IMR-90 (cell line): ENCODE measurements around the gene TSKU. TPM values are rescaled to one million over a fixed set of nuclear protein-coding genes. Genes with fewer than 3 reads are reported as not detected.

Source experiments
- ATAC-seq: fragments of 200-7000 bp; cut with Tn5 transposase; 2 replicates; pipeline ENCODE4 v1.9.1; 2020; ENCODE audit warnings: low read depth, mild to moderate bottlenecking, moderate library complexity
- BruUV-seq: library from RNA; stranded (reverse); fragments of 400-500 nt; replicated peaks from 2 replicates; lab custom pipeline; 2021; lab: Mats Ljungman, UMichigan
- CTCF ChIA-PET: fragments of 300-600 bp; formaldehyde crosslinking; extraction: SDS; loops from one replicate; lab custom pipeline; 2021; ENCODE audit warnings: antibody characterized with exemption; lab: Yijun Ruan, JAX
- POLR2A ChIA-PET: fragments of 300-600 bp; sonication (Branson Sonifier 250); formaldehyde crosslinking; loops from one replicate; lab custom pipeline; 2022; ENCODE audit warnings: antibody characterized with exemption; ENCODE audit not compliant: unreplicated experiment; lab: Charles Lee
- DNase-seq: peaks from one replicate; pipeline ENCODE4 v3.0.0; 2013
- H2AFZ ChIP-seq: replicated peaks from 2 replicates; pipeline ENCODE3; 2013; ENCODE audit warnings: low read length, mild to moderate bottlenecking; ENCODE audit not compliant: poor library complexity
- H2AK5ac ChIP-seq: 2 replicates; pipeline ENCODE4 v1.6.1; 2013; ENCODE audit warnings: low read depth, low read length, inconsistent platforms
- H2AK9ac ChIP-seq: replicated peaks from 2 replicates; pipeline ENCODE3; 2013; ENCODE audit warnings: mild to moderate bottlenecking, low read depth, low read length, moderate library complexity; ENCODE audit not compliant: poor library complexity
- H2BK120ac ChIP-seq: 2 replicates; pipeline ENCODE4 v1.6.1; 2013; ENCODE audit warnings: low read depth, low read length, inconsistent platforms
- H2BK15ac ChIP-seq: 3 replicates; pipeline ENCODE4 v1.6.1; 2013; ENCODE audit warnings: low read depth, low read length, inconsistent platforms
- H2BK20ac ChIP-seq: 2 replicates; pipeline ENCODE4 v1.6.1; 2013; ENCODE audit warnings: low read depth, mild to moderate bottlenecking, inconsistent platforms, low read length, moderate library complexity
- H2BK5ac ChIP-seq: 2 replicates; pipeline ENCODE4 v1.6.1; 2013; ENCODE audit warnings: mild to moderate bottlenecking, low read depth, low read length, inconsistent platforms; ENCODE audit not compliant: poor library complexity, severe bottlenecking
- H3K14ac ChIP-seq: replicated peaks from 2 replicates; pipeline ENCODE4 v1.6.1; 2013; ENCODE audit warnings: low read depth, low read length, inconsistent platforms
- H3K18ac ChIP-seq: 2 replicates; pipeline ENCODE4 v1.6.1; 2013; ENCODE audit warnings: low read depth, low read length, control low read depth
- H3K23ac ChIP-seq: 2 replicates; pipeline ENCODE4 v1.6.1; 2013; ENCODE audit warnings: low read depth, low read length, inconsistent platforms
- H3K27ac ChIP-seq: 2 replicates; pipeline ENCODE4 v1.5.1; 2013; ENCODE audit warnings: mild to moderate bottlenecking, control low read depth, low read length; ENCODE audit not compliant: insufficient read depth
- H3K27me3 ChIP-seq: 2 replicates; pipeline ENCODE4 v1.6.1; 2013; ENCODE audit warnings: low read length; ENCODE audit not compliant: control insufficient read depth, insufficient read depth
- H3K36me3 ChIP-seq: 2 replicates; pipeline ENCODE4 v1.6.1; 2013; ENCODE audit warnings: low read length, mixed read lengths; ENCODE audit not compliant: control insufficient read depth, insufficient read depth
- H3K4ac ChIP-seq: 2 replicates; pipeline ENCODE4 v1.6.1; 2013; ENCODE audit warnings: low read depth, low read length, inconsistent platforms
- H3K4me1 ChIP-seq: 2 replicates; pipeline ENCODE4 v1.6.1; 2013; ENCODE audit warnings: low read length, mixed read lengths; ENCODE audit not compliant: control insufficient read depth, insufficient read depth
- H3K4me2 ChIP-seq: 2 replicates; pipeline ENCODE4 v1.6.1; 2013; ENCODE audit warnings: low read depth, mild to moderate bottlenecking, control low read depth, low read length, moderate library complexity
- H3K4me3 ChIP-seq: 2 replicates; pipeline ENCODE4 v1.5.1; 2013; ENCODE audit warnings: low read depth, mild to moderate bottlenecking, control low read depth, low read length, moderate library complexity; ENCODE audit not compliant: insufficient read depth
- H3K56ac ChIP-seq: 2 replicates; pipeline ENCODE4 v1.6.1; 2013; ENCODE audit warnings: low read length, inconsistent platforms; ENCODE audit not compliant: insufficient read depth; ENCODE audit errors: extremely low read depth
- H3K79me1 ChIP-seq, 2 experiments: 2 replicates each; pipeline ENCODE4 v1.6.1; 2013; ENCODE audit warnings: low read length in 2 of 2, inconsistent platforms in 1 of 2, low read depth in 1 of 2
- H3K9ac ChIP-seq: 2 replicates; pipeline ENCODE4 v1.6.1; 2013; ENCODE audit warnings: low read depth, low read length, control low read depth
- H3K9me1 ChIP-seq: 2 replicates; pipeline ENCODE4 v1.6.1; 2013; ENCODE audit warnings: low read length, inconsistent platforms; ENCODE audit not compliant: insufficient read depth
- H3K9me3 ChIP-seq: 2 replicates; pipeline ENCODE4 v1.6.1; 2013; ENCODE audit warnings: low read length; ENCODE audit not compliant: control insufficient read depth, insufficient read depth
- H4K20me1 ChIP-seq: 2 replicates; pipeline ENCODE4 v1.6.1; 2013; ENCODE audit warnings: low read length, inconsistent platforms; ENCODE audit not compliant: insufficient read depth
- H4K5ac ChIP-seq: 2 replicates; pipeline ENCODE4 v1.6.1; 2013; ENCODE audit warnings: mild to moderate bottlenecking, low read depth, low read length, control low read depth
- H4K8ac ChIP-seq, 2 experiments: 2 replicates each; pipeline ENCODE4 v1.6.1; 2013; ENCODE audit warnings: low read depth in 2 of 2, low read length in 2 of 2, control low read depth in 1 of 2, inconsistent platforms in 1 of 2
- H4K91ac ChIP-seq: 2 replicates; pipeline ENCODE4 v1.6.1; 2013; ENCODE audit warnings: low read depth, low read length, inconsistent platforms; ENCODE audit not compliant: insufficient read depth
- CEBPB ChIP-seq: IDR thresholded peaks from 2 replicates; pipeline ENCODE4 v1.6.1; 2012; ENCODE audit warnings: low read depth, low read length, improper control_type of control experiment
- CHD1 ChIP-seq: IDR thresholded peaks from 2 replicates; pipeline ENCODE4 v1.6.1; 2012; ENCODE audit warnings: low read depth, low read length, improper control_type of control experiment
- CTCF ChIP-seq: conservative IDR thresholded peaks from 2 replicates; pipeline ENCODE4 v1.5.1; 2012; ENCODE audit warnings: mild to moderate bottlenecking, low read depth, low read length, improper control_type of control experiment
- FOS ChIP-seq: fragments of 150-350 bp; IDR thresholded peaks from 2 replicates; pipeline ENCODE4 v1.6.1; 2016; ENCODE audit warnings: low read depth, low read length
- MAFK ChIP-seq: IDR thresholded peaks from 2 replicates; pipeline ENCODE4 v1.6.1; 2012; ENCODE audit warnings: low read depth, low read length, improper control_type of control experiment
- MAZ ChIP-seq: IDR thresholded peaks from 2 replicates; pipeline ENCODE4 v1.6.1; 2012; ENCODE audit warnings: low read depth, mild to moderate bottlenecking, low read length, improper control_type of control experiment, moderate library complexity, borderline replicate concordance
- RAD21 ChIP-seq: IDR thresholded peaks from 2 replicates; pipeline ENCODE4 v1.6.1; 2012; ENCODE audit warnings: low read length, improper control_type of control experiment
- RFX5 ChIP-seq: IDR thresholded peaks from 2 replicates; pipeline ENCODE4 v1.8.0; 2012; ENCODE audit warnings: low read depth, mild to moderate bottlenecking, low read length, moderate library complexity
- WGBS, 2 experiments: methylation state at CpG; one replicate each; pipeline versions ENCODE4 v1.1.5 to v1.1.7; 2013; ENCODE audit warnings: missing lambda C conversion rate in 2 of 2; ENCODE audit not compliant: insufficient read length in 1 of 2; ENCODE audit errors: extremely low coverage in 2 of 2; 5-methylcytosine and 5-hydroxymethylcytosine counted together
- dilution Hi-C: fragments of 300-500 bp; cut with HindIII; formaldehyde crosslinking; loops from one replicate; pipeline ENCODE4 v1.14.3; 2018; ENCODE audit warnings: low sequenced_read_pairs; ENCODE audit not compliant: unreplicated experiment
- in situ Hi-C: fragments of 300-500 bp; cut with MboI; formaldehyde crosslinking; loops from 3 replicates; pipeline ENCODE4 v1.14.3; 2019; ENCODE audit warnings: low sequenced_read_pairs, inconsistent platforms, mixed read lengths
- intact Hi-C: fragments of 100-400 bp; cut with micrococcal nuclease; formaldehyde crosslinking; loops from 2 replicates; pipeline ENCODE4 v1.10.0; 2022
- polyA plus RNA-seq, 3 experiments: library from polyadenylated mRNA; depleted of rRNA; stranded (reverse); fragments of >200 nt; gene quantifications; 2 replicates each; pipeline ENCODE4 v1.2.3, GENCODE V29; 2012; ENCODE audit warnings: low replicate concordance in 1 of 3
- total RNA-seq: library from RNA; depleted of rRNA; stranded (reverse); fragments of >200 nt; gene quantifications from 2 replicates; pipeline ENCODE4 v1.2.3, GENCODE V29; 2012

TSKU gene
- total and polyA plus RNA-seq, 2 of the 4 experiments (the other 2 are of a cell fraction) = 6.8 to 26.6 TPM

DNA sequence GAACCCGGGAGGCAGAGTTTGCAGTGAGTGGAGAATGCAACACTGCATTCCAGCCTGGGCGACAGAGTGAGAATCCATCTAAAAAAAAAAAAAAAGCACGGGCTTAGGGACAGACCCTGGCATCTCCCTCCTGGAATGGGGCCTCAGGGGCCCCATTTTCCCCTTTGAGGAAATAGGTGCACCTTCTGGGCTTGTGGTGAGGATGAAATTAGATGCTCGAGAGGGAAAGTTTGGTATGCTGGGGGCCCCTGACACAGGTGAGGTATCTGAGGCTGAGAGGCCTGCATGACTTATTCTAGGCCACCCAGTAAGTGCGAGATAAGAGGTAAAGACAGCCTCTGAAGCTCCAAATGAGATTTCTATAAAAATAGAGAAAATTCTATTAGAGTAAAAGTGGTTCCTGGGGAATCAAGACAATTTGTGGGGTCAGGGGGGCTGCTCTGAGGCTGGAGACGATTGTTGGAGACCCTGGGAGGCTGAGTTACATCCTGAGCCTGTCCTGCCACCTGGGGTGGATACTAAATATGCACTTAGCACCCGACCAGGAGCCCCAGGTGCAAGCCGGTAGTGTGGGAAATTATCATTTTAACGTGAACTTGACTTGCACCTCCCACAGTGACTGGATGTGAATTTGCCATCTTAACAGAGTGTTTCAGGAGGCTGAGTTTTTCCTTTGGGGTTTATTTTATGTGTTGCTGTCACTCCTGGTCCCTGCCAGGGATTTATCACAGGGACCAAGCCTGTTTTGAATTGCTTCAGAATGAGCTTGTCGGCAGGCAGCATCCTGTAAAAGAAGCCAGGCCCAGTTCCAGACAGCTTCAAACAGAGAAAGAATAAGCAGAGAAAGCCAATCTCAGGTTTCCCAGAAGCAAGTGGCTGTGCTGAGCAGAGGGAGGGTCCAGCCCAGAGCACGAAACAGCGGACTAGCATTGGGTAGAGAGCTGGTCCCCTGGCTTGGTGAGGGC lies 48.4 kb upstream of the TSKU start:
- no peak overlapping the region for H4K5ac ChIP-seq
- no peak overlapping the region for H3K9ac ChIP-seq
- no peaks in the 10 kb centered on the region for H3K79me1 ChIP-seq
- CTCF ChIA-PET = interaction anchor here (0.6 to 3.2 kb wide), 10 partner anchors 8 to 308 kb away, joined by 3 to 21 read pairs (median 4); no protein-coding TSS in a partner anchor
- POLR2A ChIA-PET = no interaction called here
- H3K4me3 ChIP-seq = no peak overlapping the region
- no peaks in the 10 kb centered on the region for H3K9me3 ChIP-seq
- DNase-seq (no peak), ATAC-seq (no peak; the same call in 1 of the 2 replicates)
- H3K14ac ChIP-seq = no peak overlapping the region
- TF ChIP-seq CEBPB (no peak), MAFK (no peak), CTCF (no peak), MAZ (no peak), FOS (no peak), RAD21 (no peak), CHD1 (no peak), RFX5 (no peak)
- H3K23ac ChIP-seq = no peak overlapping the region
- in situ Hi-C loops = loop anchor here (25.0 kb wide), 1 partner anchor 303 kb away; the partner anchor contains the start of gene B3GNT6
- no peak overlapping the region for H4K8ac ChIP-seq
- no peak overlapping the region; the same call in 1 of the 2 replicates for H3K4me2 ChIP-seq
- H3K9me1 ChIP-seq = no peaks in the 10 kb centered on the region
- dilution Hi-C loops = no loop called here
- no peak overlapping the region for H2AK5ac ChIP-seq
- no peak overlapping the region for H2BK20ac ChIP-seq
- H4K91ac ChIP-seq = no peak overlapping the region; the same call in 1 of the 2 replicates
- H3K4ac ChIP-seq = no peak overlapping the region
- peaks cover 52% of the 10 kb centered on the region for H3K27me3 ChIP-seq
- no peaks in the 10 kb centered on the region for H4K20me1 ChIP-seq
- no peak overlapping the region for H2AFZ ChIP-seq
- no peak overlapping the region for H3K18ac ChIP-seq
- H2BK120ac ChIP-seq = no peak overlapping the region
- H3K27ac ChIP-seq = no peak overlapping the region
- no peaks in the 10 kb centered on the region for H3K36me3 ChIP-seq
- no peak overlapping the region for H2BK5ac ChIP-seq
- H3K56ac ChIP-seq = no peak overlapping the region
- H2BK15ac ChIP-seq = no peak overlapping the region
- 72% methylated on average over 6 of the region's 12 CpGs; no CpG with 5 or more reads in 1 of the 2 experiments for WGBS, 2 experiments
- peaks cover 2% of the 10 kb centered on the region; the same call in 1 of the 2 replicates for H3K4me1 ChIP-seq
- intact Hi-C loops = loop anchor here (1.0 to 2.0 kb wide), 6 partner anchors 50 to 357 kb away; no protein-coding TSS in a partner anchor
- no peak overlapping the region for H2AK9ac ChIP-seq
- no TSS peak for BruUV-seq
